ENCODE results near the gene MISP. TPM values are rescaled to one million over a fixed set of nuclear protein-coding genes. Genes with fewer than 3 reads are reported as not detected.

MISP gene
- total and polyA plus RNA-seq, 4 donors, result 14.9 to 23.7 (median 22.1) TPM

DNA sequence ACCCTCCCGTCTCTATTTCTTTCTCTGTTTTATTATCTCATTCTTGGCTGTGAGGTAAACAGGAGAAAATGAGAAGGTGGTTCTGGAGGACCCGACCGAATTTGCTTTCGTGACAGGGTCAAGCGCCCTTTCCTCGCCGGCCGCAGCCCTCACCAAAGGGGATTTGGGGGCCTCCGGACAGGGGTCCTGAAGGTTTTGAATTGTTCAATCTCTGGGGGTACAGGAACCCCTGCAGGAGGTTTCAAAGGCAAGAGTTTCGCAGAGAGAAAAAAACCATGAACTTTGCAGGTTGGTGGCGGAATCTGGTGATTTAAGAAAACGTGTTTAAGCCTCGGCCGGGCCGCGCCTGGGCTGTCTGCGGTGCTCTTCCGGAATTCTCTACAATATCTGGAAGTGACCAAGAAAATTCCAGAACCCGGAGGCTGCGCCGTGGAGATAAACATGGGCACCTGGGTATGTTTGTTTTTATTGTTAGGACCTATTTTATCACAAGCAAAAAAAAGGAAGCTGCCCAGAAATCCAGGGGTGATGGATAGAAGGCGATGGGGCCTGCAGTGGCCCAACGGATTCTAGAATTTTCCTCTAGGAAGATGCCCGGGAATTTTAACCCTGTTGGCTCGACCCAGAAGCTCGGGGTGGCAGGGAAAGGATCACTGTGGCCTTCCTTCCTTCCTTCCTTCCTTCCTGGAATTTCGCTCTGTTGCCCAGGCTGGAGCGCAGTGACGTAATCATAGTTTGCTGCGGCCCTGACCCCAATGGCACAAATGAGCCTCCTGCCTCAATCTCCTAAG is 32.2 kb downstream of the MISP start:
- H3K4me3 ChIP-seq, result peak overlapping the region; percentile 9
- no peaks in the 10 kb centered on the region for H3K27me3 ChIP-seq (ENCODE audit: control insufficient read depth in 3 of 3, insufficient read depth in 3 of 3, low read length in 2 of 3)
- no peak overlapping the region for H3K9ac ChIP-seq (ENCODE audit: insufficient read depth in 1 of 2, low read length in 2 of 2)

GRCh38 chr19:784541-784940 is 33.6 kb downstream of the MISP start:
- DNase-seq, result no peak
- peak overlapping the region in 1 of 2 donors; percentile 50 for H3K27ac ChIP-seq (ENCODE audit: low read depth in 1 of 2, low read length in 1 of 2)

More for the DNA sequence above, 32.2 kb downstream of the MISP start:
- H3K9me3 ChIP-seq (ENCODE audit: control insufficient read depth in 4 of 4, insufficient read depth in 3 of 4, low read length in 3 of 4), result no peaks in the 10 kb centered on the region
- no peak for TF ChIP-seq CTCF (IDR thresholded peaks at IDR 0.05; ENCODE audit: control extremely low read depth, extremely low read depth)
- H3K36me3 ChIP-seq (ENCODE audit: control insufficient read depth in 4 of 4, insufficient read depth in 4 of 4, low read length in 4 of 4), result no peaks in the 10 kb centered on the region
- DNase-seq (no peak), ATAC-seq (ENCODE audit: insufficient read depth, low FRiP score) (no peak)
- 39 to 58% methylated on average over 29 to 30 of the region's 30 CpGs for WGBS, 2 donors
- H3K4me1 ChIP-seq (ENCODE audit: control insufficient read depth in 5 of 5, insufficient read depth in 5 of 5, low read length in 5 of 5), result peaks cover 0 to 17% (median 11%) of the 10 kb centered on the region in 5 donors
- peak overlapping the region; percentile 63 to 78 for H3K27ac ChIP-seq (ENCODE audit: low read depth in 1 of 2, low read length in 1 of 2)

DNA sequence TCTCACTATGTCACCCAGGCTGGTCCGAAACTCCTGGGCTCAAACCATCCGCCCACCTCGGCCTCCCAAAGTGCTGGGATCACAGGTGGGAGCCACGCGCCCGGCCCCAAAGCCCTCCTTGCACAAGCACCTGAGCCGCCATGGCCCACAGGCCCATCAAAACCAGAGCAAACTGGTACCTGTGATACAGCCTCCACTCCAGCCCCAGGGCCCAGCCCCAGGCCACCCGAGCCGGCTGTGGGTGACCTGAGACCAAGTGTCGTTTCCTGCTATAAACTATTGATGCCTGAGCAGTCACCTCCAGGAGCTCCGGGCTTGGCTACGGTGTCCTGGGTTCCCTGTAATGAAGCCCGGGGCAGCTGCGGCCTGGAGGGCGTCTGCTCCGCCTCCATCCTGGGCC is 36.6 kb downstream of the MISP start:
- 89% methylated on average over 16 of the region's 16 CpGs for WGBS, 2 donors
- H3K9me3 ChIP-seq (ENCODE audit: control insufficient read depth in 4 of 4, insufficient read depth in 3 of 4, low read length in 3 of 4), result no peaks in the 10 kb centered on the region
- H3K27ac ChIP-seq (ENCODE audit: low read depth in 1 of 2, low read length in 1 of 2), result peak overlapping the region in 1 of 2 donors; percentile 21

More at GRCh38 chr19:784541-784940, 33.6 kb downstream of the MISP start:
- H3K9ac ChIP-seq (ENCODE audit: insufficient read depth in 1 of 2, low read length in 2 of 2), result no peak overlapping the region
- H3K4me1 ChIP-seq (ENCODE audit: control insufficient read depth in 5 of 5, insufficient read depth in 5 of 5, low read length in 5 of 5), result peaks cover 0 to 25% (median 17%) of the 10 kb centered on the region in 5 donors
- WGBS, 2 donors, result 50 to 78% methylated on average over 13 of the region's 13 CpGs
- TF ChIP-seq CTCF (IDR thresholded peaks at IDR 0.05; ENCODE audit: control extremely low read depth, extremely low read depth), result no peak
- H3K4me3 ChIP-seq, result no peak overlapping the region
- H3K27me3 ChIP-seq (ENCODE audit: control insufficient read depth in 3 of 3, insufficient read depth in 3 of 3, low read length in 2 of 3), result no peaks in the 10 kb centered on the region
- no peaks in the 10 kb centered on the region for H3K36me3 ChIP-seq (ENCODE audit: control insufficient read depth in 4 of 4, insufficient read depth in 4 of 4, low read length in 4 of 4)
- H3K9me3 ChIP-seq (ENCODE audit: control insufficient read depth in 4 of 4, insufficient read depth in 3 of 4, low read length in 3 of 4), result no peaks in the 10 kb centered on the region
- ATAC-seq (ENCODE audit: insufficient read depth, low FRiP score), result no peak

More for the DNA sequence above, 36.6 kb downstream of the MISP start:
- no peak for TF ChIP-seq CTCF (IDR thresholded peaks at IDR 0.05; ENCODE audit: control extremely low read depth, extremely low read depth)
- no peaks in the 10 kb centered on the region for H3K27me3 ChIP-seq (ENCODE audit: control insufficient read depth in 3 of 3, insufficient read depth in 3 of 3, low read length in 2 of 3)
- peaks cover 0 to 20% (median 16%) of the 10 kb centered on the region in 5 donors for H3K4me1 ChIP-seq (ENCODE audit: control insufficient read depth in 5 of 5, insufficient read depth in 5 of 5, low read length in 5 of 5)
- DNase-seq (no peak), ATAC-seq (ENCODE audit: insufficient read depth, low FRiP score) (no peak)
- H3K9ac ChIP-seq (ENCODE audit: insufficient read depth in 1 of 2, low read length in 2 of 2), result no peak overlapping the region
- no peaks in the 10 kb centered on the region for H3K36me3 ChIP-seq (ENCODE audit: control insufficient read depth in 4 of 4, insufficient read depth in 4 of 4, low read length in 4 of 4)
- H3K4me3 ChIP-seq, result no peak overlapping the region
